Measurements from ENCODE around the gene NMRK1.

DNA sequence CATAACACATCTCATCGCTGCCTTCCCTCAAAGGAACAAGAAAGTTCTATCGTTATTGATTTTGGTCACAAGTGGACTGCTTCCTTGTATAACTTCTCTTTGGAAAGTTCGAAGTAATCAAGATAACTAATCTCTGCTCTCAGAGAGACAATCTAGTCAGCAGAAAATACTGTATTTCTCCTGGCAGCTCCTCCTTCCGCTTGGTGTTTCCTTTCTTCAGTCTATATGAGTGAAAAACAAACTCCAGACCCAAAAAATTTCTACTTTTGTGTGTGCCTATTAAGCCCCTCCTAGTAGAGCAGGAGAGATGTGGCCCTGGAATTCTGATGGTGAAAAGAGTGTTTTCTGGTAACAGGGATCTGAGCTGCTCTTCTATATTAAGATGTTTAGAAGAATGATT lies 24.8 kb upstream of the NMRK1 start:
- TF ChIP-seq, protein P1, sequence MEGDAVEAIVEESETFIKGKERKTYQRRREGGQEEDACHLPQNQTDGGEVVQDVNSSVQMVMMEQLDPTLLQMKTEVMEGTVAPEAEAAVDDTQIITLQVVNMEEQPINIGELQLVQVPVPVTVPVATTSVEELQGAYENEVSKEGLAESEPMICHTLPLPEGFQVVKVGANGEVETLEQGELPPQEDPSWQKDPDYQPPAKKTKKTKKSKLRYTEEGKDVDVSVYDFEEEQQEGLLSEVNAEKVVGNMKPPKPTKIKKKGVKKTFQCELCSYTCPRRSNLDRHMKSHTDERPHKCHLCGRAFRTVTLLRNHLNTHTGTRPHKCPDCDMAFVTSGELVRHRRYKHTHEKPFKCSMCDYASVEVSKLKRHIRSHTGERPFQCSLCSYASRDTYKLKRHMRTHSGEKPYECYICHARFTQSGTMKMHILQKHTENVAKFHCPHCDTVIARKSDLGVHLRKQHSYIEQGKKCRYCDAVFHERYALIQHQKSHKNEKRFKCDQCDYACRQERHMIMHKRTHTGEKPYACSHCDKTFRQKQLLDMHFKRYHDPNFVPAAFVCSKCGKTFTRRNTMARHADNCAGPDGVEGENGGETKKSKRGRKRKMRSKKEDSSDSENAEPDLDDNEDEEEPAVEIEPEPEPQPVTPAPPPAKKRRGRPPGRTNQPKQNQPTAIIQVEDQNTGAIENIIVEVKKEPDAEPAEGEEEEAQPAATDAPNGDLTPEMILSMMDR (conservative IDR thresholded peaks at IDR 0.05; ENCODE audit: low read depth in 2 of 2): no peak
- TF ChIP-seq, protein P2, sequence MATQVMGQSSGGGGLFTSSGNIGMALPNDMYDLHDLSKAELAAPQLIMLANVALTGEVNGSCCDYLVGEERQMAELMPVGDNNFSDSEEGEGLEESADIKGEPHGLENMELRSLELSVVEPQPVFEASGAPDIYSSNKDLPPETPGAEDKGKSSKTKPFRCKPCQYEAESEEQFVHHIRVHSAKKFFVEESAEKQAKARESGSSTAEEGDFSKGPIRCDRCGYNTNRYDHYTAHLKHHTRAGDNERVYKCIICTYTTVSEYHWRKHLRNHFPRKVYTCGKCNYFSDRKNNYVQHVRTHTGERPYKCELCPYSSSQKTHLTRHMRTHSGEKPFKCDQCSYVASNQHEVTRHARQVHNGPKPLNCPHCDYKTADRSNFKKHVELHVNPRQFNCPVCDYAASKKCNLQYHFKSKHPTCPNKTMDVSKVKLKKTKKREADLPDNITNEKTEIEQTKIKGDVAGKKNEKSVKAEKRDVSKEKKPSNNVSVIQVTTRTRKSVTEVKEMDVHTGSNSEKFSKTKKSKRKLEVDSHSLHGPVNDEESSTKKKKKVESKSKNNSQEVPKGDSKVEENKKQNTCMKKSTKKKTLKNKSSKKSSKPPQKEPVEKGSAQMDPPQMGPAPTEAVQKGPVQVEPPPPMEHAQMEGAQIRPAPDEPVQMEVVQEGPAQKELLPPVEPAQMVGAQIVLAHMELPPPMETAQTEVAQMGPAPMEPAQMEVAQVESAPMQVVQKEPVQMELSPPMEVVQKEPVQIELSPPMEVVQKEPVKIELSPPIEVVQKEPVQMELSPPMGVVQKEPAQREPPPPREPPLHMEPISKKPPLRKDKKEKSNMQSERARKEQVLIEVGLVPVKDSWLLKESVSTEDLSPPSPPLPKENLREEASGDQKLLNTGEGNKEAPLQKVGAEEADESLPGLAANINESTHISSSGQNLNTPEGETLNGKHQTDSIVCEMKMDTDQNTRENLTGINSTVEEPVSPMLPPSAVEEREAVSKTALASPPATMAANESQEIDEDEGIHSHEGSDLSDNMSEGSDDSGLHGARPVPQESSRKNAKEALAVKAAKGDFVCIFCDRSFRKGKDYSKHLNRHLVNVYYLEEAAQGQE (IDR thresholded peaks at IDR 0.05; ENCODE audit: unreplicated experiment): no peak
- TF ChIP-seq NANOG (IDR thresholded peaks at IDR 0.05; ENCODE audit: borderline replicate concordance) (no peak), POLR2AphosphoS5 (IDR thresholded peaks at IDR 0.05; ENCODE audit: low read depth) (no peak)
